Neural progenitor cell (in vitro differentiated cells): ENCODE data around the gene GGT7.

Source experiments
- EZH2 ChIP-seq: fragments of 200-600 bp; sonication (generic); IDR thresholded peaks from 2 replicates; pipeline ENCODE4 v1.6.1; 2017; ENCODE audit warnings: antibody characterized with exemption, mild to moderate bottlenecking, moderate library complexity
- EZH2phosphoT487 ChIP-seq: fragments of 200-600 bp; sonication (generic); IDR thresholded peaks from 2 replicates; pipeline ENCODE4 v1.6.1; 2017; ENCODE audit warnings: antibody characterized with exemption
- TF ChIP-seq, protein P1 (sequence below): fragments of 200-600 bp; sonication (generic); IDR thresholded peaks from 2 replicates; pipeline ENCODE4 v1.5.1; 2017; ENCODE audit warnings: antibody characterized with exemption, mild to moderate bottlenecking

- TF ChIP-seq, protein P1, sequence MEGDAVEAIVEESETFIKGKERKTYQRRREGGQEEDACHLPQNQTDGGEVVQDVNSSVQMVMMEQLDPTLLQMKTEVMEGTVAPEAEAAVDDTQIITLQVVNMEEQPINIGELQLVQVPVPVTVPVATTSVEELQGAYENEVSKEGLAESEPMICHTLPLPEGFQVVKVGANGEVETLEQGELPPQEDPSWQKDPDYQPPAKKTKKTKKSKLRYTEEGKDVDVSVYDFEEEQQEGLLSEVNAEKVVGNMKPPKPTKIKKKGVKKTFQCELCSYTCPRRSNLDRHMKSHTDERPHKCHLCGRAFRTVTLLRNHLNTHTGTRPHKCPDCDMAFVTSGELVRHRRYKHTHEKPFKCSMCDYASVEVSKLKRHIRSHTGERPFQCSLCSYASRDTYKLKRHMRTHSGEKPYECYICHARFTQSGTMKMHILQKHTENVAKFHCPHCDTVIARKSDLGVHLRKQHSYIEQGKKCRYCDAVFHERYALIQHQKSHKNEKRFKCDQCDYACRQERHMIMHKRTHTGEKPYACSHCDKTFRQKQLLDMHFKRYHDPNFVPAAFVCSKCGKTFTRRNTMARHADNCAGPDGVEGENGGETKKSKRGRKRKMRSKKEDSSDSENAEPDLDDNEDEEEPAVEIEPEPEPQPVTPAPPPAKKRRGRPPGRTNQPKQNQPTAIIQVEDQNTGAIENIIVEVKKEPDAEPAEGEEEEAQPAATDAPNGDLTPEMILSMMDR: no peak
- TF ChIP-seq EZH2: no peak
- TF ChIP-seq EZH2phosphoT487: no peak
Observed at GRCh38 chr20:34920055-34920454, 47.4 kb upstream of the GGT7 start.
